Activated naive CD8-positive, alpha-beta T cell treated with anti-CD3 and anti-CD28 coated beads for 36 hours (primary cell): ENCODE results near the gene SLC66A3. TPM values are rescaled to one million over a fixed set of nuclear protein-coding genes. Genes with fewer than 3 reads are reported as not detected.

Source experiments
- DNase-seq: peaks from one replicate; pipeline ENCODE4 v3.0.0; 2021
- H3K27ac Mint-ChIP-seq: one replicate; pipeline ENCODE4 v1.8.0; 2022; ENCODE audit warnings: mild to moderate bottlenecking, moderate library complexity, mixed read lengths
- H3K27me3 Mint-ChIP-seq: one replicate; pipeline ENCODE4 v1.8.0; 2022; ENCODE audit warnings: mild to moderate bottlenecking, mixed read lengths
- H3K36me3 Mint-ChIP-seq: one replicate; pipeline ENCODE4 v1.8.0; 2021; ENCODE audit warnings: mild to moderate bottlenecking, mixed read lengths
- H3K4me1 Mint-ChIP-seq: one replicate; pipeline ENCODE4 v1.8.0; 2021; ENCODE audit warnings: mixed read lengths
- H3K4me3 Mint-ChIP-seq: one replicate; pipeline ENCODE4 v1.8.0; 2022; ENCODE audit warnings: mild to moderate bottlenecking, moderate library complexity, mixed read lengths
- H3K9me3 Mint-ChIP-seq: one replicate; pipeline ENCODE4 v1.8.0; 2022; ENCODE audit warnings: mixed read lengths
- total RNA-seq, 2 experiments: library from RNA; stranded (reverse); gene quantifications; one replicate each; pipeline ENCODE4 v1.2.3, GENCODE V29; 2021

SLC66A3 gene
- total RNA-seq, 2 experiments from 2014 or later: 5.6 to 6.8 TPM

GRCh38 chr2:11203480-11203879 is 48.2 kb downstream of the SLC66A3 start:
- no peak overlapping the region for H3K27ac Mint-ChIP-seq

GRCh38 chr2:11208083-11208482 is 52.8 kb downstream of the SLC66A3 start:
- DNase-seq: no peak

More at GRCh38 chr2:11203480-11203879, 48.2 kb downstream of the SLC66A3 start:
- Mint-ChIP-seq H3K4me3 (no peak overlapping the region), H3K36me3 (no peaks in the 10 kb centered on the region), H3K27me3 (no peaks in the 10 kb centered on the region), H3K4me1 (peaks cover 9% of the 10 kb centered on the region), H3K9me3 (no peaks in the 10 kb centered on the region)
- no peak for DNase-seq

GRCh38 chr2:11212645-11213044 is 57.4 kb downstream of the SLC66A3 start:
- H3K27ac Mint-ChIP-seq: no peak overlapping the region
- H3K9me3 Mint-ChIP-seq: no peaks in the 10 kb centered on the region
- peaks cover 7% of the 10 kb centered on the region for H3K36me3 Mint-ChIP-seq
- DNase-seq: no peak
- H3K4me1 Mint-ChIP-seq: no peaks in the 10 kb centered on the region
- no peaks in the 10 kb centered on the region for H3K27me3 Mint-ChIP-seq
- no peak overlapping the region for H3K4me3 Mint-ChIP-seq

More at GRCh38 chr2:11208083-11208482, 52.8 kb downstream of the SLC66A3 start:
- Mint-ChIP-seq H3K4me3 (no peak overlapping the region), H3K4me1 (peaks cover 9% of the 10 kb centered on the region), H3K27me3 (no peaks in the 10 kb centered on the region), H3K36me3 (no peaks in the 10 kb centered on the region), H3K9me3 (no peaks in the 10 kb centered on the region), H3K27ac (no peak overlapping the region)

GRCh38 chr2:11213090-11213638 is 57.9 kb downstream of the SLC66A3 start:
- no peaks in the 10 kb centered on the region for H3K9me3 Mint-ChIP-seq
- H3K4me3 Mint-ChIP-seq: no peak overlapping the region
- peaks cover 7% of the 10 kb centered on the region for H3K36me3 Mint-ChIP-seq
- no peaks in the 10 kb centered on the region for H3K4me1 Mint-ChIP-seq
- H3K27ac Mint-ChIP-seq: no peak overlapping the region
- no peak for DNase-seq
- H3K27me3 Mint-ChIP-seq: no peaks in the 10 kb centered on the region

- Mint-ChIP-seq H3K27ac (no peak overlapping the region), H3K4me1 (no peaks in the 10 kb centered on the region), H3K27me3 (no peaks in the 10 kb centered on the region), H3K9me3 (no peaks in the 10 kb centered on the region), H3K36me3 (peaks cover 7% of the 10 kb centered on the region), H3K4me3 (no peak overlapping the region)
- no peak for DNase-seq
These were observed 58.7 kb downstream of the SLC66A3 start for GRCh38 chr2:11213975-11214374.

DNA sequence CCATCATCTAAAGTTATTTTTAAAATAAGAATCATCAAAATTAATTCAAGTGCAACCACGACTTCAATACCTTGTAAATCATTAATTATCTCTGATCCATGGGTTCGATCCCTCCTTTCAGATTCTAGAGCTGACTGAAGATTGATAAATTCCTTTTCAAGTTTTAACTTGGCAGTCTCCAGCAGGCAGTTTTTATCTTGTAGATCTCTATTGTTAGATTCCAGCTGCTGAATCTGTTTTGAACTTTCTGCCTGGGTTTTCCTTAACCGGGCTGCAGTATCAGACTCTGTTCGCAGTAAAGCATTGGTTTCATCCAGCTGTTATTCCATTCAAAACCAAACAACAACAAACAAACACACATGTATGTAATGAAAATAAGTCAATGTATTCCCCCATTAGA is 59.5 kb downstream of the SLC66A3 start:
- Mint-ChIP-seq H3K4me1 (no peaks in the 10 kb centered on the region), H3K27me3 (no peaks in the 10 kb centered on the region), H3K27ac (no peak overlapping the region), H3K9me3 (no peaks in the 10 kb centered on the region), H3K36me3 (peaks cover 11% of the 10 kb centered on the region), H3K4me3 (no peak overlapping the region)
- DNase-seq: no peak

DNA sequence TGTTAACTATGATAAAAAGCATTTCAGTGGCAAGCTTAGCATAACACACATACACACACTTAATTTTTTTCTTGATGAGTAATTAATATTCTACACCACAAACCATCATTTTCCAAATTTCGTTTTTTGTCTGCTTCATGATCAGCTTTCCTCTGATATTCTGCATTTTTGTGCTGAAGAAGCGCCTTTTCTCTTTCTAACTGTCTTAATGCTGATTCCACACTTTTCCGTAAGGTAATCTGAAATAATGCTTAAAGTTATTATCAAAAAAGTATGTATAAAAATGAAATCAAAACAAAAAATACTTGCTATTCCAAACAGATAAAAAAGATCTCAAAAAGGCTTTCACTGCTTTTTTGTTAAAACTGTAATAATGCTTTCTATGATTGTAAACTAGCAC is 60.1 kb downstream of the SLC66A3 start:
- H3K27ac Mint-ChIP-seq: no peak overlapping the region
- H3K27me3 Mint-ChIP-seq: no peaks in the 10 kb centered on the region
- H3K4me1 Mint-ChIP-seq: no peaks in the 10 kb centered on the region
- peaks cover 14% of the 10 kb centered on the region for H3K36me3 Mint-ChIP-seq
- no peaks in the 10 kb centered on the region for H3K9me3 Mint-ChIP-seq
- no peak for DNase-seq
- no peak overlapping the region for H3K4me3 Mint-ChIP-seq

DNA sequence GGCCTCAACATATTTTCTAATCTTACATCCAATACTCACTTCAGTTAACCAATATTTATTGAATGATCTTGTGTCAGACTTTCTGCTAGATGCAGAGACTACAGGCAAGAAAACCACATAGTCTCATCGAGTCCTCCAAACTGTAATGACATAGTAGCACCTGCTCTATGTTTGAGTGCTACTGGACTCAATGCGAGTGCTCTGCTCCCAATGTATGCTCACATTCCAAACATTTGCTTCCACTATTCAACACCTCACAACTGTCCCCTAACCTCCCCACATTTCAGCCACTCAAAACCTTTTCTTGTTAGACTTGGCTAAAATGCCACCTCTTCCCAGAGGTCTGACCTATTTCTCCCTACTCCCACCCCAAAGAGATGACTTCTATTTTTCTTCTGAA is 65.2 kb downstream of the SLC66A3 start:
- Mint-ChIP-seq H3K27me3 (no peaks in the 10 kb centered on the region), H3K4me3 (no peak overlapping the region), H3K36me3 (peaks cover 18% of the 10 kb centered on the region), H3K27ac (no peak overlapping the region), H3K9me3 (no peaks in the 10 kb centered on the region), H3K4me1 (no peaks in the 10 kb centered on the region)
- no peak for DNase-seq

DNA sequence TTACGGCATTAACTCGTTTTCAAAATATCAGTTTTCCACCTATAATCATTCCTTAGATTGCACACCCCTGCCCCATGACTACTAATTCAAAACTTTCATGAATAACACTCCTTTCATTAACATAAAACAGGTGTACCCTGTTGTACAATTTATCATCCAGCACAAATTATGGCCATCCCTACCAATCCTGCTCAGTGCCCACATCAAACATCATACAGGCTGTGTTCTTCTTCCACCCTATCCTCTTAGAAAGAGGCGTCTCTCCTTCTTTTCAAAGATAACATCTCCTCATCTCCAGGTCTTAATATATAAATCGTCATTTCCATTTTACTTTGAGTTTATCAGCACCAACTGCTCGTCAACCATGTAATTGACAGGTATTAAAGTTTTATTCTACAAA is 67.6 kb downstream of the SLC66A3 start:
- no peaks in the 10 kb centered on the region for H3K9me3 Mint-ChIP-seq
- no peak for DNase-seq
- H3K4me1 Mint-ChIP-seq: no peaks in the 10 kb centered on the region
- H3K4me3 Mint-ChIP-seq: no peak overlapping the region
- peaks cover 17% of the 10 kb centered on the region for H3K36me3 Mint-ChIP-seq
- no peak overlapping the region for H3K27ac Mint-ChIP-seq
- no peaks in the 10 kb centered on the region for H3K27me3 Mint-ChIP-seq

GRCh38 chr2:11224887-11225286 is 69.6 kb downstream of the SLC66A3 start:
- H3K27ac Mint-ChIP-seq: no peak overlapping the region
- no peaks in the 10 kb centered on the region for H3K4me1 Mint-ChIP-seq
- no peak overlapping the region for H3K4me3 Mint-ChIP-seq
- H3K36me3 Mint-ChIP-seq: peaks cover 12% of the 10 kb centered on the region
- no peaks in the 10 kb centered on the region for H3K9me3 Mint-ChIP-seq
- no peaks in the 10 kb centered on the region for H3K27me3 Mint-ChIP-seq
- no peak for DNase-seq

DNA sequence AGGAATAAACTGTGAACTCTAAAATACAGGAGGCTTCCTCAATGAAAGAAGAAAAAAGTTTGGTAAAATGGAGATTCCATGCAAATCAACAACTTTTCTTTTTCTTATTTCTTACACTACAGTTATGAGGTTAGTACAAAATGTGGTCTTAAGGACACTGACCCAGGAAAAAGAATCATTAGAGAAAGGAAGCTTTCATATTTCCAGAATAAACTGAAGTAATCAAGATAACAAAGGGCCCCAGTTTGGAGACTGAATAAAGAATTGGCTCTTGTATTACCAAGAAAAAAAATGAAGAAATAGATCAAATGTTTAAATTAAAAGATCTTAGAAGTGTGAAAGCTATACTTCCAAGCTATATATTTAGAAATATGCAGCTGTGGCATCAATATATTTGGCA is 72.3 kb downstream of the SLC66A3 start:
- no peaks in the 10 kb centered on the region for H3K27me3 Mint-ChIP-seq
- no peak for DNase-seq
- no peaks in the 10 kb centered on the region for H3K9me3 Mint-ChIP-seq
- no peaks in the 10 kb centered on the region for H3K4me1 Mint-ChIP-seq
- H3K27ac Mint-ChIP-seq: no peak overlapping the region
- peaks cover 6% of the 10 kb centered on the region for H3K36me3 Mint-ChIP-seq
- H3K4me3 Mint-ChIP-seq: no peak overlapping the region

Other genes starting within 250 kb of the SLC66A3 start
- not detected for gene KCNF1, start 243.5 kb upstream of the SLC66A3 start, total RNA-seq
- 10 to 100 TPM; 12.6 to 12.7 TPM for gene ROCK2, start 189.2 kb downstream of the SLC66A3 start, total RNA-seq